HCT116 (cell line): ENCODE results near the gene HOXD3. TPM values are rescaled to one million over a fixed set of nuclear protein-coding genes. Genes with fewer than 3 reads are reported as not detected.

Experiments
- ATAC-seq: fragments of 200-7000 bp; cut with Tn5 transposase; 2 replicates; pipeline ENCODE4 v1.9.1; 2020; ENCODE audit warnings: mild to moderate bottlenecking, moderate library complexity
- BruUV-seq: library from RNA; stranded (reverse); fragments of 400-500 nt; replicated peaks from 2 replicates; lab custom pipeline; 2021; lab: Mats Ljungman, UMichigan
- CTCF ChIA-PET: fragments of 300-600 bp; sonication (Branson Sonifier 250); formaldehyde crosslinking; loops from one replicate; lab custom pipeline; 2021; ENCODE audit warnings: antibody characterized with exemption; lab: Charles Lee
- POLR2A ChIA-PET: fragments of 300-600, 350-600 bp; sonication (Branson Sonifier 250); formaldehyde crosslinking; loops from one replicate; lab custom pipeline; 2021; ENCODE audit warnings: antibody characterized with exemption; lab: Charles Lee
- RAD21 ChIA-PET, 2 experiments: fragments of 300-600 bp; sonication (Branson Sonifier 250); formaldehyde crosslinking; loops; one replicate each; lab custom pipeline; 2023; ENCODE audit warnings: low total read pairs in 2 of 2; ENCODE audit not compliant: uncharacterized antibody in 2 of 2, unreplicated experiment in 2 of 2, low non-redundant PET in 1 of 2; lab: Charles Lee
- DNase-seq: peaks from one replicate; pipeline ENCODE4 v3.0.0-alpha.2; 2010; ENCODE audit warnings: low read depth, low spot score
- H2AFZ ChIP-seq: fragments of 200-600 bp; shearing (Covaris generic), sonication (generic); 2 replicates; pipeline ENCODE4 v1.6.1; 2017; ENCODE audit warnings: low read depth, mixed run types, mixed read lengths, antibody characterized with exemption, low read length; ENCODE audit not compliant: poor library complexity, severe bottlenecking
- H3K27ac ChIP-seq: 2 replicates; pipeline ENCODE4 v1.5.1; 2012; ENCODE audit warnings: low read depth, low read length
- H3K27me3 ChIP-seq: fragments of 200-600 bp; sonication (generic); 2 replicates; pipeline ENCODE4 v1.6.1; 2016; ENCODE audit warnings: mixed run types, low read length, mixed read lengths; ENCODE audit not compliant: insufficient read depth
- H3K36me3 ChIP-seq, 2 experiments: fragments of 200-500 bp in 1 of 2; fragments of 200-600 bp in 1 of 2; sonication (Bioruptor generic) in 1 of 2; sonication (generic) in 1 of 2; 2 replicates each; pipeline versions ENCODE4 v1.5.1 to v1.6.1; 2014 to 2016; ENCODE audit warnings: low read length in 2 of 2, inconsistent platforms in 1 of 2, mixed read lengths in 1 of 2, mixed run types in 1 of 2; ENCODE audit not compliant: insufficient read depth in 2 of 2, control insufficient read depth in 1 of 2
- H3K4me1 ChIP-seq, 2 experiments: fragments of 200-600 bp in 1 of 2; sonication (generic) in 1 of 2; 2 replicates each; pipeline versions ENCODE4 v1.5.1 to v1.6.1; 2012 to 2017; ENCODE audit warnings: low read length in 2 of 2, inconsistent platforms in 1 of 2, mild to moderate bottlenecking in 1 of 2, mixed read lengths in 1 of 2, mixed run types in 1 of 2, moderate library complexity in 1 of 2; ENCODE audit not compliant: insufficient read depth in 2 of 2, control insufficient read depth in 1 of 2
- H3K4me2 ChIP-seq: fragments of 200-600 bp; sonication (generic); 2 replicates; pipeline ENCODE4 v1.6.1; 2017; ENCODE audit warnings: mixed run types, low read length, mixed read lengths
- H3K4me3 ChIP-seq, 2 experiments: fragments of 200-600 bp in 1 of 2; sonication (generic) in 1 of 2; replicated peaks in 1 of 2; 2 replicates each; pipeline ENCODE4 v1.5.1; 2011 to 2016; ENCODE audit warnings: low read length in 2 of 2, control low read depth in 1 of 2, low read depth in 1 of 2, mild to moderate bottlenecking in 1 of 2, mixed read lengths in 1 of 2, mixed run types in 1 of 2
- H3K79me2 ChIP-seq: fragments of 200-600 bp; sonication (generic); 2 replicates; pipeline ENCODE4 v1.6.1; 2017; ENCODE audit warnings: mild to moderate bottlenecking, mixed run types, low read length, moderate library complexity, mixed read lengths; ENCODE audit not compliant: insufficient read depth
- H3K9ac ChIP-seq: fragments of 200-600 bp; sonication (generic); 2 replicates; pipeline ENCODE4 v1.6.1; 2016; ENCODE audit warnings: low read length, mixed read lengths
- H3K9me2 ChIP-seq: fragments of 200-600 bp; sonication (generic), shearing (Covaris generic); 2 replicates; pipeline ENCODE4 v1.6.1; 2017; ENCODE audit warnings: mixed run types, mild to moderate bottlenecking, moderate library complexity; ENCODE audit not compliant: insufficient read depth
- H3K9me3 ChIP-seq, 2 experiments: fragments of 200-500 bp in 1 of 2; fragments of 200-600 bp in 1 of 2; sonication (Bioruptor generic) in 1 of 2; sonication (generic) in 1 of 2; 2 replicates each; pipeline ENCODE4 v1.6.1; 2014 to 2017; ENCODE audit warnings: low read length in 2 of 2, mixed read lengths in 2 of 2, inconsistent platforms in 1 of 2, low read depth in 1 of 2, mild to moderate bottlenecking in 1 of 2, mixed run types in 1 of 2, moderate library complexity in 1 of 2; ENCODE audit not compliant: control insufficient read depth in 1 of 2, insufficient read depth in 1 of 2
- H4K20me1 ChIP-seq: fragments of 200-600 bp; sonication (generic), shearing (Covaris generic); 2 replicates; pipeline ENCODE4 v1.6.1; 2017; ENCODE audit warnings: mixed run types, mild to moderate bottlenecking, moderate library complexity; ENCODE audit not compliant: insufficient read depth
- CBX3 ChIP-seq: IDR thresholded peaks from 2 replicates; pipeline ENCODE4 v1.6.1; 2012; ENCODE audit warnings: low read depth
- EGR1 ChIP-seq: IDR thresholded peaks from 2 replicates; pipeline ENCODE4 v1.6.1; 2012; ENCODE audit warnings: low read depth
- ELF1 ChIP-seq: IDR thresholded peaks from 2 replicates; pipeline ENCODE4 v1.6.1; 2012; ENCODE audit warnings: low read depth, borderline replicate concordance
- EZH2 ChIP-seq: fragments of 200-600 bp; sonication (generic); IDR thresholded peaks from 2 replicates; pipeline ENCODE4 v1.6.1; 2017; ENCODE audit warnings: antibody characterized with exemption, mixed run types
- JUND ChIP-seq: IDR thresholded peaks from 2 replicates; pipeline ENCODE4 v1.6.1; 2012
- POLR2A ChIP-seq: IDR thresholded peaks from 2 replicates; pipeline ENCODE4 v1.7.0; 2011; ENCODE audit warnings: borderline replicate concordance; ENCODE audit not compliant: insufficient read depth, insufficient read length; ENCODE audit errors: extremely low read depth
- SP1 ChIP-seq: IDR thresholded peaks from 2 replicates; pipeline ENCODE4 v1.6.1; 2012; ENCODE audit warnings: low read depth
- ZBTB33 ChIP-seq: IDR thresholded peaks from 2 replicates; pipeline ENCODE4 v1.6.1; 2011; ENCODE audit warnings: mild to moderate bottlenecking, low read length, moderate library complexity; ENCODE audit not compliant: insufficient replicate concordance; ENCODE audit errors: extremely low read depth
- ZFX ChIP-seq: fragments of 450-650 bp; IDR thresholded peaks from 2 replicates; pipeline ENCODE4 v1.6.1; 2017
- intact Hi-C: fragments of 100-400 bp; cut with micrococcal nuclease; formaldehyde crosslinking; loops from 2 replicates; pipeline ENCODE4 v1.10.0; 2022
- total RNA-seq: library from RNA; stranded (reverse); gene quantifications from one replicate; pipeline ENCODE4 v1.2.1, GENCODE V29; 2021; ENCODE audit not compliant: unreplicated experiment

The HOXD3 gene
- total RNA-seq, 1 experiment from 2014 or later = 1.4 TPM

GRCh38 chr2:176188774-176189680 lies 31.9 kb downstream of the HOXD3 start:
- Histone ChIP-seq H3K27me3 (no peaks in the 10 kb centered on the region), H3K9me3 (no peaks in the 10 kb centered on the region), H3K4me2 (peak overlapping the region; percentile 57; the same call in 1 of the 2 replicates), H3K9me2 (no peaks in the 10 kb centered on the region), H3K27ac (no peak overlapping the region; the same call in 1 of the 2 replicates), H3K9ac (no peak overlapping the region), H3K4me3 (no peak overlapping the region; a peak in 1 of 4 replicates), H3K36me3 (no peaks in the 10 kb centered on the region), H3K79me2 (no peaks in the 10 kb centered on the region), H3K4me1 (peaks cover 0 to 6% of the 10 kb centered on the region in 2 experiments; a peak in 1 of 4 replicates), H4K20me1 (no peaks in the 10 kb centered on the region), H2AFZ (no peak overlapping the region)
- CTCF ChIA-PET = no interaction called here
- BruUV-seq = no TSS peak
- intact Hi-C loops = no loop called here
- TF ChIP-seq EGR1 = no peak
- TF ChIP-seq ELF1 = no peak
- no peak for TF ChIP-seq JUND
- no peak for TF ChIP-seq ZBTB33
- no peak for TF ChIP-seq EZH2
- no peak for TF ChIP-seq SP1
- no peak for TF ChIP-seq ZFX
- TF ChIP-seq CBX3 = no peak
- TF ChIP-seq POLR2A = no peak
- POLR2A ChIA-PET = no interaction called here
- no peak for ATAC-seq
- RAD21 ChIA-PET = no interaction called here
- DNase-seq = no peak
